Subcutaneous abdominal adipose tissue (tissue), 5 donors: ENCODE measurements around the gene SNED1.

ENCODE experiments used
- H3K27ac ChIP-seq: one replicate; pipeline ENCODE4 v1.7.0; 2013; ENCODE audit warnings: low read depth, mild to moderate bottlenecking, inconsistent platforms, low read length, moderate library complexity
- H3K27me3 ChIP-seq, 5 donors: one replicate each; pipeline ENCODE4 v1.7.0; 2013; ENCODE audit warnings: low read length in 5 of 5, inconsistent platforms in 1 of 5; ENCODE audit not compliant: control insufficient read depth in 5 of 5, insufficient read depth in 4 of 5
- H3K36me3 ChIP-seq, 5 donors: one replicate each; pipeline ENCODE4 v1.7.0; 2013; ENCODE audit warnings: low read length in 5 of 5; ENCODE audit not compliant: control insufficient read depth in 5 of 5, insufficient read depth in 5 of 5
- H3K4me1 ChIP-seq, 5 donors: one replicate each; pipeline ENCODE4 v1.7.0; 2013; ENCODE audit warnings: low read length in 5 of 5, mild to moderate bottlenecking in 3 of 5, moderate library complexity in 1 of 5; ENCODE audit not compliant: control insufficient read depth in 5 of 5, insufficient read depth in 5 of 5
- H3K4me3 ChIP-seq, 5 donors: one replicate each; pipeline ENCODE4 v1.7.0; 2013; ENCODE audit warnings: low read length in 5 of 5, low read depth in 1 of 5
- H3K9ac ChIP-seq, 5 donors: one replicate each; pipeline ENCODE4 v1.7.0; 2013; ENCODE audit warnings: low read length in 5 of 5, mild to moderate bottlenecking in 4 of 5, moderate library complexity in 3 of 5
- H3K9me3 ChIP-seq, 5 donors: one replicate each; pipeline ENCODE4 v1.7.0; 2013; ENCODE audit warnings: low read length in 5 of 5; ENCODE audit not compliant: control insufficient read depth in 5 of 5
- donor health status: healthy.
- donor health status: healthy.
- donor health status: healthy.
- donor health status: healthy.
- donor health status: healthy.

Gene SNED1

GRCh38 chr2:241025639-241026038, 27.2 kb downstream of the SNED1 start:
- Histone ChIP-seq H3K27me3 (no peaks in the 10 kb centered on the region), H3K9me3 (peaks cover 3 to 24% (median 20%) of the 10 kb centered on the region in 5 donors), H3K4me1 (no peaks in the 10 kb centered on the region), H3K27ac (no peak overlapping the region), H3K9ac (no peak overlapping the region), H3K4me3 (no peak overlapping the region), H3K36me3 (peaks cover 4 to 9% (median 6%) of the 10 kb centered on the region in 5 donors)

- Histone ChIP-seq H3K9ac (no peak overlapping the region), H3K4me3 (no peak overlapping the region), H3K4me1 (no peaks in the 10 kb centered on the region), H3K27me3 (no peaks in the 10 kb centered on the region), H3K9me3 (peaks cover 3 to 20% (median 19%) of the 10 kb centered on the region in 5 donors), H3K36me3 (peaks cover 0 to 37% (median 32%) of the 10 kb centered on the region in 5 donors), H3K27ac (no peak overlapping the region)
Measured at GRCh38 chr2:241029599-241030332, 31.3 kb downstream of the SNED1 start.

DNA sequence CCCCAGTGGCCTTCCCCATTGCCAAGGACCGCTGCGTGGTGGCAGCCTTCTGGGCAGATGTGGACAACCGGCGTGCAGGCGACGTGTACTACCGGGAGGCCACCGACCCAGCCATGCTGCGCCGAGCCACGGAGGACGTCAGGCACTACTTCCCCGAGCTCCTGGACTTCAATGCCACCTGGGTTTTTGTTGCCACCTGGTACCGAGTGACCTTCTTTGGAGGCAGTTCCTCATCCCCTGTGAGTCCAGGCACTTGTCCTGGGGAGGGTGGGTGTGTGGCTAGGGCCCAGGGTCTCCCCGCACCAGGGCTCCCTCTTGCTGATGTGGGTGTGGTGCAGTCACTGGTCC, 31.9 kb downstream of the SNED1 start:
- H3K36me3 ChIP-seq = peaks cover 0 to 42% (median 37%) of the 10 kb centered on the region in 5 donors

DNA sequence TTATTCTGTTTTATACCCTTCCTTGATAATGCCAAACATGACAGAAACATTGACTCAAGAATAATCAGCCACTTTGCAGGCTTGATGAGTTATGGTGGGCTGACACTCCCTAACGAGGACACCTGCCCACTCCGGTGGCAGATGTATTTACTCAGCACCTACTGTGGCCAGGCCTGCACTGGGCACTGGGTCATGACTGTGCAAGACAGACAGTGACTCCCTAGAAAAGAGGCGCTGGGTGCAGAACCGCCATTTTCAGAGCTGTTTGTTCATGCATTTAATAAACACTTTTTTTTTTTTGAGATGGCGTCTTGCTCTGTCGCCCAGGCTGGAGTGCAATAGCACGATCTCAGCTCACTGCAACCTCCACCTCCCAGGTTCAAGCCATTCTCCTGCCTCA, 32.5 kb downstream of the SNED1 start:
- no peaks in the 10 kb centered on the region for H3K4me1 ChIP-seq
- H3K9ac ChIP-seq = no peak overlapping the region
- peaks cover 0 to 43% (median 37%) of the 10 kb centered on the region in 5 donors for H3K36me3 ChIP-seq
- H3K4me3 ChIP-seq = no peak overlapping the region
- H3K27ac ChIP-seq = no peak overlapping the region
- H3K27me3 ChIP-seq = no peaks in the 10 kb centered on the region
- H3K9me3 ChIP-seq = peaks cover 3 to 10% (median 8%) of the 10 kb centered on the region in 5 donors

More for the DNA sequence above, 31.9 kb downstream of the SNED1 start:
- Histone ChIP-seq H3K27me3 (no peaks in the 10 kb centered on the region), H3K9me3 (peaks cover 3 to 16% (median 14%) of the 10 kb centered on the region in 5 donors), H3K4me3 (no peak overlapping the region), H3K27ac (no peak overlapping the region), H3K4me1 (no peaks in the 10 kb centered on the region), H3K9ac (no peak overlapping the region)

GRCh38 chr2:241031436-241032165, 33.2 kb downstream of the SNED1 start:
- Histone ChIP-seq H3K4me1 (peaks cover 0 to 6% (median 0%) of the 10 kb centered on the region in 5 donors), H3K36me3 (peaks cover 0 to 47% (median 38%) of the 10 kb centered on the region in 5 donors), H3K27me3 (no peaks in the 10 kb centered on the region), H3K9ac (no peak overlapping the region), H3K9me3 (peaks cover 0 to 3% (median 3%) of the 10 kb centered on the region in 5 donors), H3K27ac (no peak overlapping the region), H3K4me3 (no peak overlapping the region)

- Histone ChIP-seq H3K36me3 (peaks cover 0 to 65% (median 54%) of the 10 kb centered on the region in 5 donors), H3K27me3 (no peaks in the 10 kb centered on the region), H3K4me3 (no peak overlapping the region), H3K4me1 (peaks cover 0 to 9% (median 0%) of the 10 kb centered on the region in 5 donors), H3K27ac (no peak overlapping the region), H3K9me3 (no peaks in the 10 kb centered on the region), H3K9ac (no peak overlapping the region)
Measured at GRCh38 chr2:241033336-241033987, 35.0 kb downstream of the SNED1 start.

DNA sequence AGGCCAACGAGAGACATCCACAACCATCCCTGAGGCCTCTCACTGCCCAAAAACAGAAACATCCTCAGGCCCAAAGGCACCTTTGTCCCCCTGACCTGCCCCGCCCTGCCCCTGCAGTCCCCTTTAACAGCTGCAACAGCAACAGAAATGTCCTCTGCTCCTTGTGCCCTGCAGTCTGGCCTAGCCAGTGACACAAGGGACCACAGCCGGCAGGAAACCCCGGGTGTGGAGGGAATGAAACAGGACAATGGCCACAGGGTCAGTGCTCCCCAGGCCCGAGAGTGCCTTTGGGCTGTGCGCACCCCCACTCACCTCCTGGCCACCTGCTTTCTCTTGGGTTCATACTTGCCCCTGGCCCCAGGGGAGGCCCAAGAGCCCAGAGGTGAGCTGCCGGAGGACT, 35.6 kb downstream of the SNED1 start:
- no peaks in the 10 kb centered on the region for H3K9me3 ChIP-seq
- no peak overlapping the region for H3K27ac ChIP-seq
- no peak overlapping the region for H3K9ac ChIP-seq
- no peak overlapping the region for H3K4me3 ChIP-seq
- no peaks in the 10 kb centered on the region for H3K27me3 ChIP-seq
- peaks cover 0 to 9% (median 0%) of the 10 kb centered on the region in 5 donors for H3K4me1 ChIP-seq
- H3K36me3 ChIP-seq = peaks cover 0 to 70% (median 59%) of the 10 kb centered on the region in 5 donors

DNA sequence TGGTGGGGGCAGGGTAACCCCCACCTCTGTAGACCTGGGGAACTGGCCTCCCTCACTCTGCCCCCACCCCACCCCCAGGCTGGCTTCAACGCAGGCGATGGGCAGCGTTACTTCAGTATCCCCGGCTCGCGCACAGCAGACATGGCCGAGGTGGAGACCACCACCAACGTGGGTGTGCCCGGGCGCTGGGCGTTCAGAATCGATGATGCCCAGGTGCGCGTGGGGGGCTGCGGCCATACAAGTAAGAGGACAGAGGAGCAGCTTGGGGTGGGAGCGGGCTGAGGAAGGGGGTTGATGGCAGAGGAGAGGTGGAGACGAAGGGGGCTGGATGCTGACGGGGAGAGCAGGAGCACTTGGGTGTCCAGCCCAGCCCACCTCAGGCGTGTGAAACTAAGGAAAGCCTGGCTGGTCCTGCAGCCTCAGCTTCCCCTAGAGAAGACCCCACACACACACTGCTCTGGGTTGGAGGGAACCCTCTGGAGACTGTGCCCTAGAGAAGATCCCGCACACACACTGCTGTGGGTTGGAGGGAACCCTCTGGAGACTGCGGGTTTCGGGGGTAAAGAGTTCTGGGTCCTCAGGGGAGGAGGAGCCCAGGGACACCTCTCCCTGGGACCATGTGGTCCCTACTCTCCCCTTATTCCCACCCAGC, 36.2 kb downstream of the SNED1 start:
- Histone ChIP-seq H3K4me1 (peaks cover 0 to 9% (median 0%) of the 10 kb centered on the region in 5 donors), H3K27ac (no peak overlapping the region), H3K4me3 (no peak overlapping the region)

DNA sequence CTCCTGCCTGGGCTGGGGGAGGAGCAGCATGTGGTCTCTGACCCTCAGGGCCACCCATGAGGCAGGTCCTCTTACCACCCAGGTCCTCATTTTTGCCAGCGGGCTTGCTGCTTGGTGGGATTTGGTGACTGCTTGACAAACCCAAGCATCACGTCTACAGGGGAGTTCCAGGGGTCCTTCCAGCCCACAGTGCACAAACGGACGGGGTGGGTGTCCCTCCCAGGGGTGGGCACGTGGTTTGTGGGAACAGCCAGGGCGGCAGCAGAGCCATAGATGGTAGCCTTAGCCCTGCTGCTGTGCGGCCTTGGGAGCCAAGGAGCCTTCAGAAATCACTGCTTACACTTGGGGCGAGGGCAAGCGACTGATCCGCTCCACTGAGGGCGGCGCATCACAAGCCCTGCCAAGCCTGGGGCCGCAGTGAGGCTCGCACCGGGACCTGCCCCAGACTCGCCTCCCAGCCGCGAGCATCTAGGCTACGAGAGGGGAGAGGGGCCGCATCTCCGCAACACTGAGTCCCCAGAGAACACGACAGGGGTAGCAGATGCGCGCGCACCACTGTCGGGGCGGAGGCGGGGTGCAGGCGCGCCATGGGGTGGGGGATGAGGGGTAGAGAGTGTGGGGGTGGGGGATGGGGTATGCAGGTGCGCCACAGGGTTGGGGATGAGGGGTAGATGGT, 36.9 kb downstream of the SNED1 start:
- Histone ChIP-seq H3K9me3 (no peaks in the 10 kb centered on the region), H3K4me1 (peaks cover 0 to 9% (median 0%) of the 10 kb centered on the region in 5 donors), H3K9ac (no peak overlapping the region), H3K27ac (no peak overlapping the region), H3K36me3 (peaks cover 0 to 80% (median 70%) of the 10 kb centered on the region in 5 donors), H3K27me3 (no peaks in the 10 kb centered on the region), H3K4me3 (no peak overlapping the region)

More for the DNA sequence above, 36.2 kb downstream of the SNED1 start:
- no peak overlapping the region for H3K9ac ChIP-seq
- no peaks in the 10 kb centered on the region for H3K27me3 ChIP-seq
- H3K9me3 ChIP-seq = no peaks in the 10 kb centered on the region
- peaks cover 0 to 76% (median 65%) of the 10 kb centered on the region in 5 donors for H3K36me3 ChIP-seq
